HG03066 (cell line): Measurements from ENCODE around the gene SKOR1.

Experiments
- ATAC-seq: cut with Tn5 transposase; IDR thresholded peaks from one replicate; pipeline ENCODE4 v1.9.1; 2021; ENCODE audit warnings: low read depth; ENCODE audit not compliant: unreplicated experiment

The SKOR1 gene

GRCh38 chr15:67824976-67825880 lies at the start of gene SKOR1:
Gene SKOR1, plus strand, starts transcription at chr15:67825509. Its CDS starts 94 bp downstream, at chr15:67825603.
- ATAC-seq, result no peak

- no peak for ATAC-seq
These were observed 49.3 kb upstream of the SKOR1 start for GRCh38 chr15:67775998-67776397.

- no peak for ATAC-seq
These were observed 48.7 kb upstream of the SKOR1 start for GRCh38 chr15:67776600-67776999.

- ATAC-seq, result no peak
These were observed 48.2 kb upstream of the SKOR1 start for GRCh38 chr15:67777071-67777470.

GRCh38 chr15:67777773-67778172 lies 47.5 kb upstream of the SKOR1 start:
- no peak for ATAC-seq

GRCh38 chr15:67778968-67779548 lies 46.3 kb upstream of the SKOR1 start:
- no peak for ATAC-seq

GRCh38 chr15:67779549-67780111 lies 45.7 kb upstream of the SKOR1 start:
- no peak for ATAC-seq

- ATAC-seq, result no peak
These were observed 44.2 kb upstream of the SKOR1 start for GRCh38 chr15:67781061-67781460.

- ATAC-seq, result no peak
These were observed 43.2 kb upstream of the SKOR1 start for GRCh38 chr15:67781907-67782690.

- no peak for ATAC-seq
These were observed 42.7 kb upstream of the SKOR1 start for GRCh38 chr15:67782691-67782991.

- peak; percentile 45 for ATAC-seq
These were observed 42.0 kb upstream of the SKOR1 start for GRCh38 chr15:67783303-67783702.

- peak; percentile 86 for ATAC-seq
These were observed 41.1 kb upstream of the SKOR1 start for GRCh38 chr15:67784090-67784781.

GRCh38 chr15:67784856-67785430 lies 40.4 kb upstream of the SKOR1 start:
- no peak for ATAC-seq

GRCh38 chr15:67785431-67785830 lies 39.9 kb upstream of the SKOR1 start:
- ATAC-seq, result no peak

GRCh38 chr15:67786646-67787045 lies 38.7 kb upstream of the SKOR1 start:
- ATAC-seq, result no peak

GRCh38 chr15:67788986-67789385 lies 36.3 kb upstream of the SKOR1 start:
- no peak for ATAC-seq

- ATAC-seq, result no peak
These were observed 34.5 kb upstream of the SKOR1 start for GRCh38 chr15:67790610-67791319.

- ATAC-seq, result no peak
These were observed 32.9 kb upstream of the SKOR1 start for GRCh38 chr15:67792250-67792942.
